Hepatocyte (in vitro differentiated cells): ENCODE data around the gene MYRF. TPM values are rescaled to one million over a fixed set of nuclear protein-coding genes. Genes with fewer than 3 reads are reported as not detected.
A peak's percentile ranks its signal among the peaks of the same experiment; 100 is the strongest.

Source experiments
- DNase-seq: peaks from one replicate; pipeline ENCODE4 v3.0.0-alpha.2; 2016; ENCODE audit warnings: low spot score
- H2AFZ ChIP-seq: fragments of 200-600 bp; sonication (generic); 2 replicates; pipeline ENCODE4 v1.6.0; 2016; ENCODE audit warnings: antibody characterized with exemption, mild to moderate bottlenecking
- H3K27ac ChIP-seq: fragments of 200-600 bp; sonication (generic); 2 replicates; pipeline ENCODE4 v1.5.1; 2016; ENCODE audit warnings: mild to moderate bottlenecking
- H3K27me3 ChIP-seq: fragments of 200-600 bp; sonication (generic); 2 replicates; pipeline ENCODE4 v1.6.1; 2016
- H3K36me3 ChIP-seq: fragments of 200-600 bp; sonication (generic); replicated peaks from 2 replicates; pipeline ENCODE4 v1.5.1; 2016; ENCODE audit warnings: low read depth; ENCODE audit not compliant: insufficient read depth
- H3K4me1 ChIP-seq: fragments of 200-600 bp; sonication (generic); 2 replicates; pipeline ENCODE4 v1.5.1; 2016; ENCODE audit warnings: mild to moderate bottlenecking, moderate library complexity; ENCODE audit not compliant: insufficient read depth
- H3K4me2 ChIP-seq: fragments of 200-600 bp; sonication (generic); 2 replicates; pipeline ENCODE4 v1.6.0; 2016
- H3K4me3 ChIP-seq: fragments of 200-600 bp; sonication (generic); 2 replicates; pipeline ENCODE4 v1.5.1; 2016; ENCODE audit warnings: mild to moderate bottlenecking
- H3K79me2 ChIP-seq: fragments of 200-600 bp; sonication (generic); 2 replicates; pipeline ENCODE4 v1.6.0; 2017; ENCODE audit warnings: mild to moderate bottlenecking
- H3K9me2 ChIP-seq: fragments of 200-600 bp; sonication (generic); replicated peaks from 2 replicates; pipeline ENCODE4 v1.6.0; 2017; ENCODE audit warnings: mild to moderate bottlenecking; ENCODE audit not compliant: insufficient read depth
- H3K9me3 ChIP-seq: fragments of 200-600 bp; sonication (generic); 2 replicates; pipeline ENCODE4 v1.5.1; 2016; ENCODE audit warnings: low read depth, mild to moderate bottlenecking
- H4K20me1 ChIP-seq: fragments of 200-600 bp; sonication (generic); 2 replicates; pipeline ENCODE4 v1.6.0; 2016; ENCODE audit warnings: mild to moderate bottlenecking; ENCODE audit not compliant: insufficient read depth, poor library complexity, severe bottlenecking
- EZH2 ChIP-seq: fragments of 200-600 bp; sonication (generic); IDR thresholded peaks from 2 replicates; pipeline ENCODE4 v1.6.1; 2016; ENCODE audit warnings: antibody characterized with exemption, mild to moderate bottlenecking, borderline replicate concordance
- EZH2phosphoT487 ChIP-seq: fragments of 200-600 bp; sonication (generic); IDR thresholded peaks from one replicate; pipeline ENCODE4 v1.6.1; 2018; ENCODE audit warnings: antibody characterized with exemption, mild to moderate bottlenecking, low read depth, moderate library complexity; ENCODE audit not compliant: unreplicated experiment, severe bottlenecking
- WGBS: methylation state at CpG from one replicate; pipeline ENCODE4 v1.1.6; 2016; ENCODE audit warnings: low lambda C conversion rate; ENCODE audit errors: missing lambda C conversion rate; 5-methylcytosine and 5-hydroxymethylcytosine counted together
- polyA plus RNA-seq: library from polyadenylated mRNA; unstranded; fragments of >200 nt; fragmentation: Nextera tagmentation; extraction: Ambion mirVana; gene quantifications from 2 replicates; pipeline ENCODE4 v1.2.1, GENCODE V29; 2016
- total RNA-seq: library from RNA; depleted of rRNA; stranded (reverse); fragments of >200 nt; gene quantifications from 2 replicates; pipeline ENCODE4 v1.2.3, GENCODE V29; 2014
- TF ChIP-seq, protein P1 (sequence below): fragments of 200-600 bp; sonication (generic); IDR thresholded peaks from 2 replicates; pipeline ENCODE4 v1.5.1; 2016; ENCODE audit warnings: antibody characterized with exemption, mild to moderate bottlenecking; ENCODE audit not compliant: poor library complexity

MYRF gene
- total and polyA plus RNA-seq, 2 experiments from 2014 or later, result 57.3 to 96.7 TPM

DNA sequence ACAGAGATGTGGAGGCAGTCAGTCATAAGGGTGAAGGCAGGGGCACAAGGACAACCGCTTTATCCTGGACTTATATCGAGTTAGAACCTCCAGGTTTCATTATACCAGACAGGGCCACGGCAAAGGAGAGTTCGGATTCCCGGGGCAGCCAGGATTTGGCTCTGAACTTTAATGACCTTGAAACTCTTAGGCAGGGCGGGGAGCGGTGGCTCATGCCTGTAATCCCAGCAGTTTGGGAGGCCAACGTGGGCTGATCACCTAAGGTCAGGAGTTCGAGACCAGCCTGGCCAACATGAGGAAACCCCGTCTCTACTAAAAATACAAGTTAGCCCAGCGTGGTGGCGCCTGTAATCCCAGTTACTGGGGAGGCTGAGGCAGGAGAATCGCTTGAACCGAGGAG is 1.1 kb upstream of the MYRF start:
- Histone ChIP-seq H2AFZ (no peak overlapping the region), H3K27ac (no peak overlapping the region), H3K9me3 (no peaks in the 10 kb centered on the region), H3K4me3 (no peak overlapping the region), H4K20me1 (no peaks in the 10 kb centered on the region), H3K36me3 (no peaks in the 10 kb centered on the region), H3K27me3 (no peaks in the 10 kb centered on the region), H3K4me1 (peaks cover 57% of the 10 kb centered on the region), H3K79me2 (peaks cover 43% of the 10 kb centered on the region), H3K4me2 (no peak overlapping the region), H3K9me2 (no peaks in the 10 kb centered on the region)
- DNase-seq, result no peak
- no peak for TF ChIP-seq EZH2phosphoT487
- TF ChIP-seq EZH2, result no peak
- TF ChIP-seq, protein P1, sequence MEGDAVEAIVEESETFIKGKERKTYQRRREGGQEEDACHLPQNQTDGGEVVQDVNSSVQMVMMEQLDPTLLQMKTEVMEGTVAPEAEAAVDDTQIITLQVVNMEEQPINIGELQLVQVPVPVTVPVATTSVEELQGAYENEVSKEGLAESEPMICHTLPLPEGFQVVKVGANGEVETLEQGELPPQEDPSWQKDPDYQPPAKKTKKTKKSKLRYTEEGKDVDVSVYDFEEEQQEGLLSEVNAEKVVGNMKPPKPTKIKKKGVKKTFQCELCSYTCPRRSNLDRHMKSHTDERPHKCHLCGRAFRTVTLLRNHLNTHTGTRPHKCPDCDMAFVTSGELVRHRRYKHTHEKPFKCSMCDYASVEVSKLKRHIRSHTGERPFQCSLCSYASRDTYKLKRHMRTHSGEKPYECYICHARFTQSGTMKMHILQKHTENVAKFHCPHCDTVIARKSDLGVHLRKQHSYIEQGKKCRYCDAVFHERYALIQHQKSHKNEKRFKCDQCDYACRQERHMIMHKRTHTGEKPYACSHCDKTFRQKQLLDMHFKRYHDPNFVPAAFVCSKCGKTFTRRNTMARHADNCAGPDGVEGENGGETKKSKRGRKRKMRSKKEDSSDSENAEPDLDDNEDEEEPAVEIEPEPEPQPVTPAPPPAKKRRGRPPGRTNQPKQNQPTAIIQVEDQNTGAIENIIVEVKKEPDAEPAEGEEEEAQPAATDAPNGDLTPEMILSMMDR, result no peak
- WGBS, result 85% methylated on average over 14 of the region's 14 CpGs

DNA sequence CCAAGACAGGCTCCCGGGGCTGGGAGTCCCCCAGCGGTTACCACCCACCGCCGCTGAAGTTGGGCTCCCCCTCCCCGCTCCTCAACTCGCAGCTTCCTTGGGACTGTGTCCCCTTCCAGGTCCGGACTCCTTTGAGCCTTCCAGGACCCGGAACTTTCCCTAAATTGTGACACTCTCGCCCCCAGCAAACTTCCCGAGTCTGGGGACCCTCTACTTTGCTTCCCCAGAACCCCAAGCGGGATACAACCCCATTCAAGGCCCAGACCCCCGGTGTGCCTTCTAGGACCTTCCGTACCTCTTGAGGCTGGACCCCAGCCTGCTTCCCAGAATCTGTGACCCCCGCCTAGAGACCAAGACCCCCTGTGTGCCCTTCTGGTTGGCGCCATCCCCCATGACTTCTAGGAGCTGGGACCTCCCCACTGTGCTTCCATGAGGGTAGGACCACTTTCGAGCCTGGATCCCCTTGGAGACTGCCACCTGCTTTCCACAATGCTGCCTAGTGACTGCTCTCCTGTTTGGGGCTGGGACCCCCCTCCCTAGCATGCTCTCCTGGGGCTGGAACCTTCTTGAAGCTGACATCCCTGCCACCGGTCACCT is 587 bp downstream of the MYRF start:
- H3K4me1 ChIP-seq, result peaks cover 62% of the 10 kb centered on the region
- no peaks in the 10 kb centered on the region for H3K9me3 ChIP-seq
- H3K4me2 ChIP-seq, result peak overlapping the region; percentile 93
- peak overlapping the region; percentile 98 for H3K27ac ChIP-seq
- H2AFZ ChIP-seq, result peak overlapping the region; percentile 49
- TF ChIP-seq, protein P1, result no peak
- TF ChIP-seq EZH2phosphoT487 (no peak), EZH2 (no peak)
- H3K27me3 ChIP-seq, result no peaks in the 10 kb centered on the region
- no peaks in the 10 kb centered on the region for H3K36me3 ChIP-seq
- H3K4me3 ChIP-seq, result peak overlapping the region; percentile 70
- no peak for DNase-seq
- no peaks in the 10 kb centered on the region for H3K9me2 ChIP-seq
- 32% methylated on average over 13 of the region's 17 CpGs for WGBS
- no peaks in the 10 kb centered on the region for H4K20me1 ChIP-seq
- peaks cover 60% of the 10 kb centered on the region for H3K79me2 ChIP-seq

GRCh38 chr11:61753672-61754071 is 1.2 kb downstream of the MYRF start:
- no peaks in the 10 kb centered on the region for H3K9me3 ChIP-seq
- H3K36me3 ChIP-seq, result no peaks in the 10 kb centered on the region
- WGBS, result 55% methylated on average over 5 of the region's 5 CpGs
- TF ChIP-seq, protein P1, result no peak
- TF ChIP-seq EZH2, result no peak
- TF ChIP-seq EZH2phosphoT487, result no peak
- H3K27me3 ChIP-seq, result no peaks in the 10 kb centered on the region
- H3K4me3 ChIP-seq, result peak overlapping the region; percentile 70
- H2AFZ ChIP-seq, result no peak overlapping the region
- H3K9me2 ChIP-seq, result no peaks in the 10 kb centered on the region
- peak overlapping the region; percentile 93 for H3K4me2 ChIP-seq
- H3K79me2 ChIP-seq, result peaks cover 66% of the 10 kb centered on the region
- DNase-seq, result no peak
- peaks cover 59% of the 10 kb centered on the region for H3K4me1 ChIP-seq
- no peaks in the 10 kb centered on the region for H4K20me1 ChIP-seq
- H3K27ac ChIP-seq, result peak overlapping the region; percentile 98
